Measurements from ENCODE around the gene PHYKPL.
A peak's percentile ranks its signal among the peaks of the same experiment; 100 is the strongest.

Gene PHYKPL

GRCh38 chr5:178232124-178232919 lies at the start of gene PHYKPL:
PHYKPL (minus strand) TSS chr5:178232802; CDS start chr5:178232550, 252 bp downstream.
- DNase-seq = no peak

- DNase-seq = no peak
Observed at GRCh38 chr5:178282391-178282790, 49.8 kb upstream of the PHYKPL start.

DNA sequence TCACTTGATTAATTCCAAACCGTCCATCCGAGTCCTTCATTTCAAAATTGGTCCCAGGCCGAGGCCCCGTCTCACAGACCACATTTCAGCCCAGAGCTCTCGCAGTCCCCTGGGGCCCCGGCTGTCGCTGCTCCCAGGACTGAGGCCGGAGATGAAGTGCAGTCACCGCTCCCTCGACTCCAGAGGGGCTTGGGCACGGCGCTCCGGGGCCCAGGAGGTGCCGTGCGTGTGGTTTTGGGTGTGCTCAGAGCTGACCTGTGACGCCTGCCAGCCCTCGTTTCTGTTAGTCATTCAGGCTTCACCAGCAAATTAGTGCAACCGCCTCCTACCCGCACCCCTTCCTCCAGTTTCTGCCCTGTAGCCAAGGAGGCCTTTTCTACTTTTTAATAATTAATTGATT lies 48.7 kb upstream of the PHYKPL start:
- DNase-seq = no peak

DNA sequence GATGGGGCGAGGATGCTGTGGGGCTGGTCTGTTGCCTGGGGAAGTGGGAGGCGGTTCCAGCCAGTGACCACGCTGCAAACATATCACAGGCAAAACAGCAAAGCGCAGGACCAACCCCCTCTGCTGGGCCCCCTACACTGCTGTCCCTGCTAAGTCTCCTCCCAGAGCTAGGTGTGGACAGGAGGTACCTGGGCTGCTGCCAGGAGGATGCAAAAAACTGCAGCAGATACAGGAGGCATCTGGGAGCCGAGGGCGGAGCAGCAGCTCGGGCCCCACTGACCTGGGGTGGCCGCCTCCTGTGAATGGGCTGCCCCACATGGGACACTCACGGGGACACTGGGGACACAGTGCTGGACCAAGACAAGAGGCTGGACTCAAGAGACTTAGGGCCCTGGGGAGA lies 48.0 kb upstream of the PHYKPL start:
- DNase-seq = no peak

GRCh38 chr5:178279723-178280438 lies 47.3 kb upstream of the PHYKPL start:
- DNase-seq = peak; percentile 25

DNA sequence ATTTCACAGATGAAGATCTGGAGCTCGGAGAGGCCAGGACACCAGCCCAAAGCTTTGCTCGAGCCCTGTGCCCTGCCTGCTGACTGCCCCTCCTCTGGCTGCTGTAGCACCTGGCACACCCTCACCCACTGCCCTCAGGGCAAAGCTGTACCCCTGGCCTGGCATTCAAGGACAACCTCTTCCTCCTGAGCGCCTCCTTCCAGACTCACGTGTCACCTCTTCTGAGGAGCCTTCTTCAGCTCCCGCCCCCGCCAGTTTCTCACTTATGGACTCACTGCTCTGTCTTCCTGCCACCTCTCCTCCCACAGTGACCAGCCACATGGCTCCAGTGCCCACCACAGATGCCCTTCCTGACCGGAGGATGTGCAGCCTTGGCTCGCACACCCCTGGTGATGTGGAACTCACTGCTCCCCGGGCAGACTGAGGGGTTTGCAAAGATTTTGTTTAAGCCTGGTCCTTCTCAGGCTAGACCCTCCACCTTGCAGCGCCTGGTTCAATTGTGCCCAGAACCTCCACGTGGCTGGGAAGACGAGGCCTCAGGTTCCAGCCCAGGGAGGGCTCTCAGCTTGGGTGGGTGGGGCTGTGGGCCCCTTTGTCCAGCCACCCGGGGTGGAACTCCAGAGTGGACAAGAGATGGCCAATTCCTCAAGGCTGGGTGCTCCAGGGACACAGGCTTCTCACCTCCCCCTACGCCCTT lies 46.6 kb upstream of the PHYKPL start:
- no peak for DNase-seq

GRCh38 chr5:178278358-178279023 lies 45.9 kb upstream of the PHYKPL start:
- DNase-seq = no peak

DNA sequence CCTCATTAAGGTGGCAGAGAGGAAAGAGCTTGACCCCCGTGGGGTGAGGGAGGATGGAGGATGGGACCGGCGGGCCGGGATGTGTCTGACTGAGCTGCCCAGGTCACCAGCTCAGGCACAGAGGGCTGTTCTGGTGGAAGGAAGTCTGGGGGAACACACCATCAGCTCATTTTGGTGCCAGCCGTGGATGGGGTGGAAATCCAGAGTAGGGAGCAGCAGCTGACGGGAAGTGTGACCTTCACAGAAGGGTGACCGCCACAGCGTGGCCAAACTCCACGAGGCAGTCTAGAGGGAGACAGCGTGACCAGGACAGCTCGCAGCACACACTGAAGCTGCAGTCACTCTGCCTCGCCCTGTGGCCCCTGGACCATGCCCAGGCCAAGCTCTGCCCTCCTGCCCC lies 45.3 kb upstream of the PHYKPL start:
- no peak for DNase-seq

- DNase-seq = no peak
Observed at GRCh38 chr5:178277346-178277745, 44.7 kb upstream of the PHYKPL start.

DNA sequence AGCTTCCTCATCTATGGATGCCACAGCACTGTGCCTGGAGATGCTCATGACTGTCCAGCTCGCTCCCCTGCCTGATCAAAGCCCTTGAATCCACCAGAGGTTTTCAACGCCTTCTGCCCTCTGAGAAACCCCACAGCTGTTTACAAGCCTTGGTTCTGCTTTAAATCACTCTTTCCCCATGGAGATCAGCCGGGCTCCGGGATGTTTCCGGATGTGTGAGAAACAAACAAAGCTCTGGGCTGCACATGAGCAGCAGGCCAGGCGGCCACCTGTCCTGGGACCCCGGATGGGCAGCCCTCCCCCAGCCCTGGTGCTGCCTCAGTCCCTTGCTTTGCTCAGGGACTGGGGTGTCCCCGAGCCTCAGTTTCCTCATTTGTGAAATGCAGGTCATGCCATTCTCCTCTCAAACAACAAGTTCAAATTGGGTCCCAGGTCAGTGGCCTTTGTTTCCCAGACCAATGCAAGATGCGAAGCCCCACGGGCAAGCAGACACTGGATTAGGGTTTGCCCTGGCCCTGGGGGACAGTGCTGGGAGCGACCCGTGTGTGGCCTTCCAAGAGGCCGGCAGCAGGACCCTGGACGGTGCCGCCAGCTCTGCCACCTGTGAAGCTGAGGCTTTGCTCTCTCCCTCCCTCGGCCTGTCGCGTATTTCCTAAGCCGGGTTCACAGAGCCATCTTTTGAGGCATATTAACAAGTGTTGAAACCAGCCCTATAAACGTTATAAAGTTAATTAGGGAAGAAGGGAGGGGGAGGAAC lies 42.4 kb upstream of the PHYKPL start:
- DNase-seq = no peak

- no peak for DNase-seq
Observed at GRCh38 chr5:178273665-178274541, 41.3 kb upstream of the PHYKPL start.

DNA sequence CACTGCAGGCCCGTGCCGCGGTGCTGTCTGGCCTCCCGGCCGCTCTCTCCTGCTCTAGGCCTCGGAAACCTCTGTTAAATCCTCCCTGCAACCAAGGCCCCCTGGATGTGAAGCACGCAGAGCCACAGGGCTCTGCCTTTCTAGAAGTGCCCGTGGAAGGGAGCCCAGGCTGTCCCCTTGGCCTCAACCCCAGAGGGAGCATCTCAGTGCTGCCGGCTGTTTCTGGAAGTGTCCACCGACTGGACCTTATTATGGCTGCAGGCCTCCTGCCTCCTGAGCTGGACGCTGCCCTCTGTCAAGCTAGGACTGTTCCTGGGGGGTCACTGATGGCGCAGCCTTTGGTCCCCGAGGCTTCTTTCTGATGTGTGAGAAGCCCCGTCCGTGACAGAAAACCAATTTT lies 40.4 kb upstream of the PHYKPL start:
- no peak for DNase-seq

DNA sequence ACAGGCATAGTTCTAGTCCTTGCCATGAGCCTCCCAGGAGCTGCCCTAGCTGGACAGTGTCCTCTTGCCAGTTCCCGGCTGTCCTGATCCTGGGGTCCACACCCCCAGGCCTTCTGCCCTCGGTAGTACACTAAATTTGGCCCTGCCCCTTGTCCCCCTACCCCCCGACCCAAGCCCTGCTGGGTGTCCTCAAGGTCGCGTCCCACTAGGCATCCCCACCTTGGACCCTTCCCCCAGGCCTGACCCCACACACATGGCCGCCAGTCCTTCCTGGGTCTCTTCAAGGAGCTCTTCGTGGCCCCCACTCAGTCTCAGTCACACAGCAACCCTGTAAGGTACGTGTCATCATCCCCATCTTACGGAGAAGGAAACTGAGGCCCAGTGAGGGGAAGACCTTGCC lies 40.0 kb upstream of the PHYKPL start:
- no peak for DNase-seq

GRCh38 chr5:178271726-178272479 lies 39.3 kb upstream of the PHYKPL start:
- no peak for DNase-seq

- no peak for DNase-seq
Observed at GRCh38 chr5:178271231-178271630, 38.6 kb upstream of the PHYKPL start.

DNA sequence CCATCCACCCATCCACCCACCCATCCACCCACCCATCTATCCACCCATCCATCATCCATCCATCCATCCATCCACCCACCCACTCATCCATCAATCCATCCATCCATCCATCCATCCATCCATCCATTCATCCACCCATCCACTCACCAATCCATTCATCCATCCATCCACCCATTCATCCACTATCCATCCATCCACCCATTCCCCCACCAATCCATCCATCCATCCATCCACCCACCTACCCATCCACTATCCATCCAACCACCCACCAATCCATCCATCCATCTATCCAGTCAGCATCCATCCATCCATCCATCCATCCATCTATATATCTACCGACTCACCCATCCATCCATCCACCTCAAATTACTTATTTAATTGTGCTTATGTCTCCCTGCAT lies 36.9 kb upstream of the PHYKPL start:
- DNase-seq = no peak

DNA sequence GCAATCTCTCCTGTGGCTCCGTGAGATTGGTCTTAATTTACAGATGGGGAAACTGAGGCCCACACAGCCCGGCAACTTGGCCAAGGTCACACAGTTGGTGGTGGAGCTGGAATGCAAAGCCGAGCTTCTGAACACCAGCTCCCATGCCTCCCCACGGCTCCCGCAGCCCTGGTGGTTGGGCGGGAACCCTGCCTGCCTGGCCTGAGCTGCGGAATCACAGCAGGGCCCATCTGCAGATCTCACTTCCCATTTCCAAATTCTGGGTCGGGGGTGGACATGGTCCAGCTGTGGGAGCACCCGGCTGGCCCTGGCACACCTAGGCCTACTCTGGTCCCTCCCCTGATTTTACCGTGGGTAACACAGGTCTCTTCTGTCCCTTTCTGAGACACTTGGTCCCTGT lies 35.3 kb upstream of the PHYKPL start:
- no peak for DNase-seq

DNA sequence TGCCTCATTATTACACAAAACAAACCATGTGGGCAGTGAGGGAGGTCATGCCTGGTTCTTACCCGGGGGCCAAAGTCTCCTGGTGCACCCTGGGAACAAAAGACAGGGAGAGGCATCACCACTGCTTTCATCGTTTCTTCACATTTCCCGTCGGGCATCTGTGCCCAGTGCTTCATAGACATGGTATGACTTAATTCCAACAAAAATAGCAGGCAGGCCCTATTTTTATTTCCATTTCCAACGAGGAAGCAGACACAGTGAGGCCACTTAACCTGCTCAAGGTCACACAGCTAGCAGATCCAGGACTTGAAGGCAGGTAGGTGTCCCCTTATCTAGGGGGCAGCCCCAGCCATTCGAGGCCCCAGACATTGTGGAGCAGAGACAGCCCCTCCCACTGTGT lies 34.6 kb upstream of the PHYKPL start:
- no peak for DNase-seq

- DNase-seq = no peak
Observed at GRCh38 chr5:178266581-178266980, 34.0 kb upstream of the PHYKPL start.

DNA sequence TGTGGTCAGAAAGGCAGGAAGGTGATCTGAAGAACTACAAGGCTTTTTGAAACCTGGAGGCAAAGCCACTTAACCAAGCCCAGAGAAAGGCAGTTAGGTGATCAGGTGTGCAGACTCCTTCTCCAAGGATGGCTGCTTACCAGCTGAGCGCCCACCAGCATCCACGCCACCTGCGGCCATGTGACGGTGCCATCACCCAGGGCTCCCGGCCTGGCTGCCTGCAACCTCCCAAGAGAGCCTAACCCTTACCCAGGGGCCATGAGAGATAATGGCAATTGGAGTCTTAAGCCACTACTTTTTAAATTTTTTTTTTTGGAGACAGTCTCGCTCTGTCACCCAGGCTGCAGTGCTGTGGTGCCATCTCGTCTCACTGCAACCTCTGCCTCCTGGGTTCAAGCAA lies 33.1 kb upstream of the PHYKPL start:
- no peak for DNase-seq

DNA sequence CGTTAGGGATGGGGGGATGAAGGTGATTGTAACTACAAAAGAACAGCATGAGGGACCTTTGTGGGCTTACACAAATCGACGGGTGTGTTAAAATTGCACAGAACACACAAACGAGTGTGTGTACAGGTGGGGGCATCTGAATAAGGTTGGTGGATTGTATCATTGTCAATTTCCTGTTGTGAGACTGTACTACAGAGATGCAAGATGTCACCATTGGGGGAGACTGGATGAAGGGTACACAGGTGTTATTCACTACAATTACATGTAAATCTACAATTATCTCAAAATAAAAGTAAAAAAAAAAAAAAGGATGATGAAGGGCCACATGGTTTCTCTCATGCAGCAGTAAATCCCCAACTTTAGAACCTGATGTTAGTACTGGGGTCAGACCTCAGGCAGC lies 31.4 kb upstream of the PHYKPL start:
- DNase-seq = no peak

Data from cortex of kidney (tissue), 1 donor.